Muscle layer of colon (tissue), 2 donors: ENCODE data around the gene PGGT1B.

Source experiments
- H3K27ac ChIP-seq: one replicate; pipeline ENCODE4 v1.7.0; 2013; ENCODE audit warnings: low read depth, mild to moderate bottlenecking, low read length, moderate library complexity
- H3K27me3 ChIP-seq, 2 donors: one replicate each; pipeline ENCODE4 v1.7.0; 2013; ENCODE audit warnings: low read length in 2 of 2, mild to moderate bottlenecking in 2 of 2; ENCODE audit not compliant: insufficient read depth in 2 of 2, control insufficient read depth in 1 of 2
- H3K36me3 ChIP-seq: one replicate; pipeline ENCODE4 v1.7.0; 2013; ENCODE audit warnings: mild to moderate bottlenecking, low read length; ENCODE audit not compliant: insufficient read depth
- H3K4me1 ChIP-seq: one replicate; pipeline ENCODE4 v1.7.0; 2013; ENCODE audit warnings: mild to moderate bottlenecking, low read length; ENCODE audit not compliant: insufficient read depth
- H3K4me3 ChIP-seq, 2 donors: one replicate each; pipeline ENCODE4 v1.7.0; 2013; ENCODE audit warnings: low read length in 2 of 2, low read depth in 1 of 2, mild to moderate bottlenecking in 1 of 2, moderate library complexity in 1 of 2
- H3K9ac ChIP-seq: one replicate; pipeline ENCODE4 v1.7.0; 2013; ENCODE audit warnings: low read length
- H3K9me3 ChIP-seq: one replicate; pipeline ENCODE4 v1.7.0; 2013; ENCODE audit warnings: mild to moderate bottlenecking, low read length
- donor health status: abdominal sarcoma.
- donor health status: Adenocarcinoma of cecum.

The PGGT1B gene

GRCh38 chr5:115179030-115179393 lies 83.7 kb downstream of the PGGT1B start:
- Histone ChIP-seq H3K4me3 (peak overlapping the region in 1 of 2 donors; percentile 52), H3K4me1 (peaks cover 12% of the 10 kb centered on the region), H3K9me3 (no peaks in the 10 kb centered on the region), H3K36me3 (no peaks in the 10 kb centered on the region), H3K27ac (no peak overlapping the region), H3K9ac (no peak overlapping the region), H3K27me3 (peaks cover 45 to 47% of the 10 kb centered on the region in 2 donors)

GRCh38 chr5:115170929-115171510 lies 91.7 kb downstream of the PGGT1B start:
- peaks cover 22 to 53% of the 10 kb centered on the region in 2 donors for H3K27me3 ChIP-seq
- H3K27ac ChIP-seq = no peak overlapping the region

GRCh38 chr5:115170134-115170928 lies 92.3 kb downstream of the PGGT1B start:
- Histone ChIP-seq H3K27me3 (peaks cover 24 to 60% of the 10 kb centered on the region in 2 donors), H3K9ac (no peak overlapping the region), H3K4me1 (peaks cover 13% of the 10 kb centered on the region), H3K4me3 (peak overlapping the region; percentile 74 to 79), H3K27ac (no peak overlapping the region), H3K9me3 (no peaks in the 10 kb centered on the region), H3K36me3 (no peaks in the 10 kb centered on the region)

More at GRCh38 chr5:115170929-115171510, 91.7 kb downstream of the PGGT1B start:
- Histone ChIP-seq H3K9ac (no peak overlapping the region), H3K4me1 (peaks cover 13% of the 10 kb centered on the region), H3K4me3 (peak overlapping the region in 1 of 2 donors; percentile 74), H3K36me3 (no peaks in the 10 kb centered on the region), H3K9me3 (no peaks in the 10 kb centered on the region)

- Histone ChIP-seq H3K27me3 (peaks cover 24 to 63% of the 10 kb centered on the region in 2 donors), H3K4me1 (peaks cover 13% of the 10 kb centered on the region), H3K9me3 (no peaks in the 10 kb centered on the region), H3K4me3 (peak within 1 kb of the TSS; percentile 74 to 79), H3K27ac (no peak within 1 kb of the TSS), H3K9ac (no peak within 1 kb of the TSS), H3K36me3 (no peaks in the 10 kb centered on the region)
Measured at GRCh38 chr5:115169487-115170133, 93.1 kb downstream of the PGGT1B start, which contains the start of gene TRIM36. Gene TRIM36, minus strand, starts transcription at chr5:115169908. Its CDS starts 274 bp downstream, at chr5:115169634.

GRCh38 chr5:115168829-115169486 lies 93.7 kb downstream of the PGGT1B start:
- H3K4me1 ChIP-seq = peaks cover 13% of the 10 kb centered on the region
- H3K27me3 ChIP-seq = peaks cover 24 to 63% of the 10 kb centered on the region in 2 donors
- no peaks in the 10 kb centered on the region for H3K36me3 ChIP-seq
- peak overlapping the region; percentile 74 to 79 for H3K4me3 ChIP-seq
- H3K27ac ChIP-seq = no peak overlapping the region
- H3K9ac ChIP-seq = no peak overlapping the region
- no peaks in the 10 kb centered on the region for H3K9me3 ChIP-seq

- no peaks in the 10 kb centered on the region for H3K36me3 ChIP-seq
- H3K9me3 ChIP-seq = no peaks in the 10 kb centered on the region
- H3K27me3 ChIP-seq = peaks cover 23 to 58% of the 10 kb centered on the region in 2 donors
- peaks cover 13% of the 10 kb centered on the region for H3K4me1 ChIP-seq
- H3K27ac ChIP-seq = no peak overlapping the region
- H3K9ac ChIP-seq = no peak overlapping the region
- no peak overlapping the region for H3K4me3 ChIP-seq
Measured at GRCh38 chr5:115166744-115167393, 95.8 kb downstream of the PGGT1B start.

- H3K36me3 ChIP-seq = no peaks in the 10 kb centered on the region
- H3K27ac ChIP-seq = no peak overlapping the region
- H3K27me3 ChIP-seq = peaks cover 18 to 50% of the 10 kb centered on the region in 2 donors
Measured at GRCh38 chr5:115165790-115166189, 96.9 kb downstream of the PGGT1B start.

GRCh38 chr5:115160975-115161475 lies 101.7 kb downstream of the PGGT1B start:
- Histone ChIP-seq H3K4me1 (no peaks in the 10 kb centered on the region), H3K27ac (no peak overlapping the region), H3K4me3 (no peak overlapping the region), H3K36me3 (no peaks in the 10 kb centered on the region), H3K27me3 (peaks cover 2 to 10% of the 10 kb centered on the region in 2 donors), H3K9me3 (no peaks in the 10 kb centered on the region), H3K9ac (no peak overlapping the region)

More at GRCh38 chr5:115165790-115166189, 96.9 kb downstream of the PGGT1B start:
- peaks cover 12% of the 10 kb centered on the region for H3K4me1 ChIP-seq
- H3K9me3 ChIP-seq = no peaks in the 10 kb centered on the region
- no peak overlapping the region for H3K9ac ChIP-seq
- no peak overlapping the region for H3K4me3 ChIP-seq
